ENCODE measurements around the gene AGRN.
"Not testable (repeated sequence)": the region's sequence is repeated elsewhere in the genome, so short reads cannot be mapped to it uniquely, and the experiment has no call there.

The AGRN gene

DNA sequence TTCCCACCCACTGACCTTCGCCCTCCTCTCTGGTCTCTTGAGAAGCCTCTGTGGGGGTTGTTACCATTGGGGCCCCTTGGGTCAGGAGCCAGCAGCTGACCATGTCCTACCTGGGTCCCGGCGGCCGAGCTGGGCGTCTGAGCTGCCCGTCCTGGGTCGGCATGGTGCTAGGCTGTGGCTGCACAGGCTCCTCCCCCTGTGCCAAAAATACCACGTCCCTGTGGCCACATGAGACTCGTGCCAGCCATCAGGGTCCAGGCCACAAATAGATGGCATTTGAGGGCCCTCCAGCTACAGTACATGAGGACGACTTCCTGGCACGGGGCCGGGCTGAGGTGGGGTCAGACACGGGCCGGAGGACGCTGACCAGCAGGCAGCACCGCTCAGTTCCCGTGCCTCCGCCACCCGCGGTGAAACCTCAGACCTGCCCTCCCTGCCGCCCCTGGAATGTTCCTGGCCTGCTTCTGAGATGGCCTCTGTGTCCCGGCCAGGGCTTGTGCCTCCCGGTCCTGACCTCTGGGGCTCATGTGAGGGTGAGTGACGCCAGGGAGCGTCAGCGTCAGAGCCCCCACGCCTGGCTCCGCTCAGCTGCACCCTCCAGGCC, 37.9 kb upstream of the AGRN start, which contains the start of gene PERM1:
PERM1 (minus strand) TSS at position 139 of the 604 bp plus-strand sequence. CDS start 1,064 bp downstream, outside the sequence.
- no peak for DNase-seq

DNA sequence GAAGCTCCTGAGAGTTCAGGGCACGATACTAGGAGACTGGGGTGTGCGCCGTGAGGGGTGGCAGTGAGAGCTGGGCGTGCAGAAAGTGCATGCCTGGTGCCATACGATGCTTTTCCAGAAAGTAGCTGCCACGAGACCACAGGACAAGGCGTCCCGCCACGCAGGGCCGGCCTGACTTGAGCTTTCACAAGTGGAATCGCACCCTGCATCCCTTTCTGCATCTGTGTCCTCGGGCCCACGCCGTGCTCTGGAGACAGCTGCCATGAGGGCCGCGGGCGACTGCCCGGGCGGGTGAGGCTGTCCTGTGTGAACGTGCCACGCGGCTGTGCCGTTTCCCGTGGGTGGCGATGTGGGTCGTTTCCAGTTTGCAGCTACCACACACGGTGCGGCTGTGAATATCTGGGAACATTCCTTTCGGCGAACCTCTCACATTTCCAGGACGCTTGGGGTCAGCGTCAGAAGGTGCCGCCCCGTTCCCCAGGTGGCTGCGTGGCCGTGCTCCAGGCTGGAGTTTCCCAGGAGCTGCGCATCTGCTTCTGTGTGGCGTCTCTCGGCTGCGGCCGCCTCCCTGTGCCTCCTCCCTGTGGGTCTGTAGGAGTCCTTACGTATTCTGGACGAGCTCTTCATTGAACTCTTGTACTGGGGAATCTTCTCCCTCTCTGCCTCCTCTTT, 37.0 kb upstream of the AGRN start:
- no peak for DNase-seq

DNA sequence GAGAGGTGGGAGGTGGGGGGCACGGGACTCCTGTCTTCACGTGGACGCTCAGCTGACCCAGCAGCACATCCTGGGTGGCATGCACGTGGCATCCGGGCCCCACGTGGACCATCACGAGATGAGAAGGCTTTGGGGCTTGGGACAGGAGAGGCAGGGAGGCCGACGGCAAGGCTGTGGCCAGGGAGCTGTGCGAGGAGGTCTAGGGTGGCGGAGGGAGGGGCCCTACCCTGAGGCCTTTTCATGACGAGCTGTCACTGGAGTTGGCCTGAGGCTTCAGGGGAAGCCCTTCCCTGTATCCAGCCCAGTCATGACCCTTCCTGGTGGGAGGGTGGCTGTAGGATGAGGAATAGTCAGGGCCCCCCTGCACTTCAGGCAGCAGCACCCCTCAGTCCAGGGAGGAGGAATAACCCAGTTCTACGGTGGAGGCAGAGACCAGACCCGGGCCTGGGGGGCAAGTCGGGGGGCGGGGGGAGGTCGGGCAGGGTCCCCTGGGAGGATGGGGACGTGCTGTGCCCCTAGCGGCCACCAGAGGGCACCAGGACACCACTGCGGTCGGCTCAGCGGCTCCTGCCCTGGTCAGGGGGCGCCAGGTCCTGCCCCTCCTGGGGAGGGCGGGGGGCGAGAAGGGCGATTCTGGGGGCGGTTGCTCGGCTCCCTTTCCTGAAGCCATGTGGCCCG, 36.0 kb upstream of the AGRN start:
- DNase-seq: peak; percentile 68

DNA sequence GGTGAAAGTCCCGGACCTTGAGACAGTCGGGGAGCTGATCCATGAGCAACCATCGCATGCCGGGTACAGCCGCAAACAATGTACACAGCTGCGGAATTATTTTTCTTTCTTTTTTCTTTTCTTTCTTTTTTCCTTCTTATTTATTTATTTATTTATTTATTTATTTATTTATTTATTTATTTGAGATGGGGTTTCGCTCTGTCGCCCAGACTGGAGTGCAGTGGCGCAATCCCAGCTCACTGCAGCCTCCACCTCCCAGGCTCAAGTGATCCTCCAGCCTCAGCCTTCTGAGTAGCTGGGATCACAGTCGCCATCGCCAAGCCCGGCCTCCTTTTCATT, 35.5 kb upstream of the AGRN start:
- no peak for DNase-seq

DNA sequence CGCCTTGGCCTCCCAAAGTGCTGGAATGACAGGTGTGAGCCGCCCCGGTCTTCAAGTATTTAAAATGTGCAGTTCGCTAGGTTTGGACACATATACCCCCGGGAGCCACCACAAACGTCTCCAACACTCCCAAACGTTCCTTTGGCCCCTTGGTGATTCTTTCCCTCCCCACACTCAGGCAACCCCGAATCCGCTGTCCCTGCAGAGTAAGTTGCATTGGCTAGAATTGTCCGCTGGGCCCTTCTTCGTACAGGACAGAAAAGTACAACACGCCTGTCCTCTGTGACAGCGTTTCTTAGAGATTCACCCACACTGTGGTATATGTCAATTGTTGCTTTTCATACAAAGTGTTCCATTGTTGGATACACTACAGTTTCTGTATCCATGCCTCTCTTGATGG, 34.8 kb upstream of the AGRN start:
- no peak for DNase-seq

DNA sequence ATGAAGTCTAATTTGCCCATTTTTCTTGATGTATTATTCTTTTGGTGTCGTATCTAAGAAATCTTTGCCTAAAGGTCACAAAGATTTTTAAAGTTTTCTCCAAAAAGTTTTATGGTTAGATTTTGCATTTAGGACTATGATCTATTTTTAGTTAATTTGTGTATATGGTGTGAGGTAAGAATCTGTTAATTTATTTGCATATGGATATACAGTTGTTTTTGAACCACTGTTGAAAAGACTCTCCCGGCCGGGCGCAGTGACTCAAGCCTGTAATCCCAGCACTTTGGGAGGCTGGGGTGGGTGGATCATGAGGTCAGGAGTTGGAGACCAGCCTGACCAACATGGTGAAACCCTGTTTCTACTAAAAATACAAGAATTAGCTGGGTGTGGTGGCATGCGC, 31.9 kb upstream of the AGRN start:
- DNase-seq: not testable (repeated sequence)

DNA sequence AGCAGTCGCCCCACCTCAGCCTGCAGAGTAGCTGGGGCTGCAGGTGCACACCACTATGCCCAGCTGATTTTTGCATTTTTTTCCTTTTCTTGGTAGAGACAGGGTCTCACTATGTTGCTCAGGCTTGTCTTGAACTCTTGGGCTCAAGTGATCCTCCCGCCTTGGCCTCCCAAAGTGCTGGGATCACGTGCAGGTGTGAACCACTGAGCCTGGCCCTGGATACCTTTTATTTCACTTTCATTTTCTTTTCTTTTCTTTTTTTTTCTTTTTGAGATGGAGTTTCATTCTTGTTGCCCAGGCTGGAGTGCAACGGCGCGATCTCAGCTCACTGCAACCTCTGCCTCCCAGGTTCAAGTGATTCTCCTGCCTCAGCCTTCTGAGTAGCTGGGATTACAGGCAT, 28.6 kb upstream of the AGRN start:
- DNase-seq: not testable (repeated sequence)

DNA sequence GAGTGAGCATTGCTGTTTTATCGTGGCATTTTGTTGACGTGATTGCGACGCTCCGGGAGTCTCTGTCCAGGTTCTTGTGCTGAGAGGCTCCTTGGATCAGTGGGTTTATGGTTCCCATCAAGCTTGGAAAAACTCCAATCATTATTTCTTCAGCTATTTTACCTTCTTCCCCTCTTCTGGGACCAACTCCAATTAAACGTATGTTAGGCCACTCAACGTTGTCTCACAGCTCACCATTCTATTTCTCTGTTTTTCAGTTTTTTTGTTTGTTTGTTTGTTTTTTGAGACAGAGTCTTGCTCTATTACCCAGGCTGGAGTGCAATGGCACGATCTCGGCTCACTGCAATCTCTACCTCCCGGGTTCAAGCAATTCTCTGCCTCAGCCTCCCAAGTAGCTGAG, 28.0 kb upstream of the AGRN start:
- no peak for DNase-seq

DNA sequence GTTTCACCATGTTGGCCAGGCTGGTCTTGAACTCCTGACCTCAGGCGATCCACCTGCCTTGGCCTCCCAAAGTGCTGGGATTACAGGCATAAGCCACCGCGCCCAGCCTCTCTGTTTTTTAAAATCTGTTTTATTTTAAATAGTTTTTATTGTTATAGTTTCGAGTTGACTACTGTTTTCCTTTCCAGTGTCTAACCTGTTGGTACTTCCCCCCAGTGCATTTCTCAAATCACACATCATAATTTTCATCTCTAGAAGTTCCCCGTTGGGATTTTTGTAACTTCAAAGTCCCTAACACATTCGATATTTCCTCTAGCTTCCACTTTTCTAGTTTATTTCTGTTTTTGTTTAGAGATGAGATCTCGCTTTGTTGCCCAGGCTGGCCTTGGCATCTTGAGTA, 27.6 kb upstream of the AGRN start:
- no peak for DNase-seq

DNA sequence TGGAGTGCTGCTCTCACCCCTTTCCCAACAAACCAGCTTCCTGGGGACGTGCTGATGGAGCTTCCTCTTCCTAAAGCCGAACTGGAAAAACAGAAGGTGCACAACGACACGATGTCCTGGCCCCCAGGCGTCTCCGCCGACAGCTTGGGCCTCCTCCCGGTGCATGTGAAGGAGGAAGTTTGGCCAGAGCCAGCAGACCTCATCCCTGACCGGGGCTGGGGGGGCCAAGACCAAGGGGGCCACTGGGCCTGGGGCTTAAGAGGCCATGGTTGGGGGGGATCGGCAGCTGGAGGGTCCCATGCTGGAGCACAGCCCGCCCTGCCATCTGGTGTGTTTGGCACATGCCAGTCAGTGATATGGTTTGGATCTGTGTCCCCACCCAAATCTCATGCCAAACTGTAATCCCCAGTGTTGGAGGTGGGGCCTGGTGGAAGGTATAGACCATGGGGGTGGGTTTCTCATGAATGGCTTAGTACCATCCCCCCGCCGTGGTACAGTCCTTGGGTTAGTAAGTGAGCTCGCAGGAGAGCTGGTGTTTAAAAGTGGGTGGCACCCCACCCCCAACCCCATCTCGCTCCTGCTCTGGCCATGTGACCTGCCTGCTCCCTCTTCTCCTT, 26.4 kb upstream of the AGRN start:
- no peak for DNase-seq

DNA sequence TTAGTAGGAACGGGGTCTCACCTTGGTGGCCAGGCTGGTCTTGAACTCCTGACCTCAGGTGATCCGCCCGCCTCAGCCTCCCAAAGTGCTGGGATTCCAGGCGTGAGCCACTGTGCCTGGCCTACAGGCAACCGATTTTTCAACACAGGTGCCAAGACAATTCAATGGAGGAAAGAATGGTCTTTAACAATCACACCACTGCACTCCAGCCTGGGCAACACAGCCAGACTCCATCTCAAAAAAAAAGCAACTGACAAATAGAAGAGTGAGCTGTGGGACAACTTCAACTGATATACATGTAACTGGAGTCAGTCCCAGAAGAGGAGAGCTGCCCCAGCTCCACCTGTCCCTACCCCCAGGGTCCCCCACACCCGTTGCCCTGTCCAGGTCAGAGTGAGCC, 25.4 kb upstream of the AGRN start:
- not testable (repeated sequence) for DNase-seq

DNA sequence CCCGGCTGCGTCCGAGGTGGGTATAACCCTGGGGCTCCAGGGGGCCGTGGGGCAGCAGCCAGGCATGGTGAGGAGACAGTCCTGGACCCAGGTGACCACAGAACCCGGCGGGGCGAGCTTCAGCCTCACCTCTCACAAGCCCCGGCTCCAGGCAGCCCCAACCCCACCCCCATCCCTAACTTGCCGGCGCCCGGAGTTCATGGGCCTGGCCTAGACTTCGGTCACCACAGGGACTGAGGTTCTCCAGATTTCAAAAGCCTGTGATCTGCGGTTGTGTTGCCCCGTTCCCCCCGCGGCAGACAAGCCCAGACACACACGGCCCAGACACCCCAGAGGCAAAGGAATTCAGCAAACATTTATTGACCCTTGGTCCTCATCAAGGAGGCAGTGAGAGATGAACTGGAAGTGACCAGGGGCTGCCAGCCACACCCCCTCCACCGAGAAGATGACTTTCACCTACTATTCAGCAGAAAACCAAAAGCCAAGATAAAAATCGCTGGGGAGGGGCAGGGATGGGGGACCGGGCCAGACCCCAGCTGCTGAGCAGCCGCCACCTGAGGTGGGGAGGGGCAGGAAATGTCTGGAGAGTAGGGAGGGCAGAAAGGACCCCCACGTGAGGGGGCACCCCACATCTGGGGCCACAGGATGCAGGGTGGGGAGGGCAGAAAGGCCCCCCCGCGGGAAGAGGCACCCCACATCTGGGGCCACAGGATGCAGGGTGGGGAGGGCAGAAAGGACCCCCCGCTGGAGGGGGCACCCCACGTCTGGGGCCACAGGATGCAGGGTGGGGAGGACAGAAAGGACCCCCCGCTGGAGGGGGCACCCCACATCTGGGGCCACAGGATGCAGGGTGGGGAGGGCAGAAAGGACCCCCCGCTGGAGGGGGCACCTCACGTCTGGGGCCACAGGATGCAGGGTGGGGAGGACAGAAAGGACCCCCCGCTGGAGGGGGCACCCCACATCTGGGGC, 24.0 kb upstream of the AGRN start:
- DNase-seq: no peak

DNA sequence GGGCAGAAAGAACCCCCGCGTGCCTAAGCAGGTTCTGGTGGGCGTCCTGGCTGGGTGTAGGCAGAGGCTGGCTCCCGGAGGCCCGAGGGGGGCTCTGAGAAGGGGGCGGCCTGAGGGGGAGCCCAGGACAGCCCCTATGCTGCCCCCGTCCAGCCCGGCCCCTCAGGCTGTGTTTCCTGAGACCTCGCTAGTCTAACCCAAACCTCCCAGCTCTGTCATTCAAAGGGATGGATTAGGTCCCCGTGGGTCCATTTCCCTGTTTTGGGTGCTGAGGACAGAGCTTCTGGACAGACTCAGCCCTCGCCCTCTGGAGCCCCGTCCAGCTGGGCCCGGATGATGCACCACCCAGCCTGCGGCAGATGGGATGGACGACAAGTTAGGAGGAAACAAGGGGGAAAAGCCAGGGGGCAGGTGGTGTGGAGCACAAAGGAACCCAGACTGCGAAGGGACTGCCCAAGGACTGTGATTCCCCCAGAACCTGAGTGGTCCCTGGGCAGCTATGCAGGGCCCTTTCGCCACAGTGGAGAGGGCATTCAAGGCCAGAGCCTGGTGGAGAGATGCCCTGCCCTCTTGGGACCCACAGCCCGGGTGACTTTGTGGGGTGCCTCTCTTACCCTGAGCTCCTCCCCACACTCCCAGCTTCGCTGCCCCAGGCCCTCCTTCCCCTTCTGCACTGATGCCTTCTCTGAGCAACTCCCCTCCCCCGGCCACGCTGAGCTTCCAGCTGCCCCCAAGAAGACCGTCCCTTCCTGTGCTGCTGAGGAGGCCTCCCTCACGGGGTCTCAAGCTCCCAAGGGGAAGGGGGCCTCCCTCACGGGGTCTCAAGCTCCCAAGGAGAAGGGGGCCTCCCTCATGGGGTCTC, 22.8 kb upstream of the AGRN start:
- no peak for DNase-seq

DNA sequence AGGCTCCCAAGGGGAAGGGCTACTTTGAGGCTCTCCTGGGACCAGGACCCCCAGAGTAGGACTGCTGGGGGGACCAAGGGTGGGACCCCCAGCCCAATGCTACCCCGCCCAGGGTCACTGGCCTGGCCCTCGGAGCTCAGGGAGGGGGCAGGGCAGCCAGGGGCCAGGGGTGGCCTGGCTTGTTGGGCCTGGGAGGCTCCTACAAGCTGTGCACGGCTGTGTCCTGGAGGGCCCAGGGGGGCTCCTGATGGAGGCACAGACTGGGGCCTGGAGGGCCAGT, 22.3 kb upstream of the AGRN start:
- DNase-seq: no peak

DNA sequence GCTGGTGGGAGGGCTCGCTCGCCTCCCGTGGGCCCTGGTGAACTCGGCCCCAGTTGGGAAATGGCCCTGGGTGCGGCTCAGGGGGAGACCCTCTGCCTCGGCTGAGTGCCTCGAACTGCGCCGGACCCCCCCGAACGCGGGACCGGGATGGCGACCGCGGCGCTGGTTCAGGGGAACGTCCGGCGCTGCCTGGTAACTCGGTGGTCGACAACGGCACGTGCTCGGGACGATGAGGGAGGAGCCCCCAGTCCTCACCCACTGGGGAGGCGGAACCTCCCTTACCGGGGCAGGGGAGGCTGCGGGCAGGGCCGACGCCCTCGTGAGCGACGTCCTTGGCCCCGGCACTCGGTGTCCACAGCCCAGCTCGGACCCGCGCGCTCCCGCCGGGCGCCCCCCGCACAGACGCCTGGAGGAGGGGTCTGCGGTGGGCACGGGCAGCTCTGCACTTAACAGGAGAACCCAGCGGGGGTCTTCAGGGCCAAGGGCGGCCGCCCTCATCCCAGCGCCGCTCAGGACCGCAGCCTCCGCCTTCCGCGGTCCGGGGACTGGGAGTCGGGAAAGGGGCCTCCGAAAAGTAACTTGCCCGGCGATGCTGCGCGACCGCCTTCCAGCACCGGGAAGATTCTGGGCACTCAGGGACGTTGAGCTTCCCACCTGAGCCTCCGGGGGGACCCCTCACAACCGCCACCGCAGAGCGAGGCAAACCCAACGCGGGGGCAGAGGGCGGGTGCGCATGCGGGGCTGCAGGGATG, 21.8 kb upstream of the AGRN start:
- no peak for DNase-seq

DNA sequence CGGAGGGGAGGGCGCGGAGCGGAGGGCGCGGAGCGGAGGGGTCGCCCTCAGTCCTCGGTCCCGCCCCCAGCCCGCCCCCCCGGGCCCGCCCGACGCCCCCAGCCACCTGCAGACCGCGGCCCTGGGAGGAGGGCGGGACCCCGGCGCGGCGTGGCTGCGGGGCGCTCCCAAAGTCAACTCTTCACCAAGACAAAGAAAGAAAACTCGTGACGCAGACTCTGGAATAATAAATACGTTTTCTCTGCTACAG, 21.2 kb upstream of the AGRN start:
- no peak for DNase-seq

DNA sequence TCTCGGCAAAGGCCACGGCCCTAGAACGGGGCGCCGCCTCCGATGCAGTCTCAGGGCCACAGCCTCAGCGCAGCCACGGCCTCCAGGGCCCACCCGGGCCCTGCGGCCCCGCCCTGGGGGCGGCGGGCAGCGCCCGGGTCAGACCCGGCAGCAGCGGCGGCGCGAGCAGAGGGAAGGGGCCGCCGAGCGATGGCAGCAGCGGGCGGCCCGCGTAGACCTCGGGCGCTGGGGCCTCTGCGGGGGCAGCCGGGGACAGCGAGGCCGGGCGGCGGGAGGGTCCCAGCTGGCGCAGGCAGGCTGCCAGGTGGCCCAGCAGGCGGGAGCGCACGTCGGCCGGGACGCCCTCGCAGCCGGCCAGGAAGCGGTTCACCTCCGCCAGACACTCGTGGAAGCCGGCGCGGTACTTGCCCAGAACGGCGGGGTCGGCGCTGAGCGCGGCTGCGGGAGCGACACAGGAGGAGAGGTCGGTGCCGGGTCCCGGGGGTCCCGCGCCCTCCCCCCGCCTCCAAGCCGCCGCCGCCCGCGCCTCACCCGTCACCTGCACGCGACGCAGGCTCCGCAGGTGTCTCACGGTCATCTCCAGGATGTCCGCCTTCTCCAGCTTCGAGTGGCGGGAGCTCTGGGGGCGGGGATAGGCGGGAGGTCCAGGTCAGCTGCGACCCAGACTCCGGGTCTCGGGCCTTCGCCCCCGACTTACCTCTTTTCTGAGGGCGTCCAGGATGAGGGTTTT, 20.8 kb upstream of the AGRN start:
- peak; percentile 28 for DNase-seq

DNA sequence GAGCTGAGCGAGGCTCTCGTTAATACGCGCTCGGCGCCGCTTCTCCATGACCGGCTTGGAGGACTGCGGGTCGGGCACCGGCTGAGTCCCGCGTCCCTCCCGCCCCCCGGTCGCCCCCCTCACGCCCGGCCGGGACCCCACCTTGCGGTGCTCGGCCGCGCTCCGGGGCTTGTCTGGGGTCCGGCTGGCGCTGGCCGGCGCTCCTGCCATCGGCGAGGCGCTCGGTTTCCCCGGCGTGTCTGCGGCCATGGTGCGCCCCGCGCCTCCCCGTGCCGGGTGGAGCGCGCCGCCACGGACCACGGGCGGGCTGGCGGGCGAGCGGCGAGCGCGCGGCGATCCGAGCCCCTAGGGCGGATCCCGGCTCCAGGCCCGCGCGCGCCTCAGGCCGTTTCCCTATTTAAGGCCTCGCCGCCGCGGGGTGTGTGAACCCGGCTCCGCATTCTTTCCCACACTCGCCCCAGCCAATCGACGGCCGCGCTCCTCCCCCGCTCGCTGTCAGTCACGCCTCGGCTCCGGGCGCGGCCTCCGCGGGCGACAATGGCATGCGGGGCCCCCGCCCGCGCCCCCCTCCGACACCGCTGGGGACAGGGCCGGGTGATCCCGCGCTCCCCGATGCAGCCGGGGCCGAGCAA, 20.1 kb upstream of the AGRN start, which contains the start of gene HES4:
HES4 (minus strand) TSS at position 373 of the 632 bp plus-strand sequence; CDS start at position 249, 124 bp downstream.
- DNase-seq: peak; percentile 72

DNA sequence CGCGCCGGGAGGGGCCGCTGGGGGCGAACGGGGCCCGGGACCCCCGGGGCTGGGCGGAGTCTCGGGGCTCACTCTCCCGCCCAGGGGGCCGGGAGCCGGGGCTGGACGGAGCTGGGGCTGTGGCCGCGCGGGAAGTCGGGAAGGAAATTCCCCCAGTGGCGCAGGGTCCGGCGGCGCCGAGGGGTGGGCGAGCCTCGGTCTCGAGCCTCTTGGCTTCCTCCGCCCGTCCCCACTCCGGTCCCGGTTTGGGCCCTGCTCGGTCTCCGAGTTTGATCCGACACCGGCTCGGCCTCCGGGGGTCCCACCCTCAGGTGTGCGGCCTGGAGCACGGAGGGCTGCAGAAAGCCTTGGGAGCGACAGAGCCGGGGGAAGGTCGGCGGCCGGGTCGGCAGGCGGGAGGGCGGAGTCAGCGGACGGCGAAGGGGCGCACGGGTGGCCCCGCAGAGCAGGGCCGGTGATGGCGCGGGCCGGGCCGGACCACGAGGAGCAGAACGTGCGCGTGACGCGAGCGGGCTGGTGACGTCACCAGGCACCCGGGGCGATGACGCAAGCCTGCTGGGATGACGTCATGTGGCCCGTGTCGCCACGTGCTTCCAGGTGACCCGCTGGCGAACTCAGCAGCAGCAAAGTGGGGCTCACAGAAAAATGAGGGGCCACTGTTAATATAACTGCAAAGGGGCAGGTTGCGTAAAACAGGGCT, 19.4 kb upstream of the AGRN start:
- DNase-seq: peak; percentile 53
